Body of pancreas (tissue), 4 donors: ENCODE results near the gene ADAMTS1. TPM values are rescaled to one million over a fixed set of nuclear protein-coding genes. Genes with fewer than 3 reads are reported as not detected.

Experiments used
- ATAC-seq: fragments of 150-250 bp; one replicate; pipeline ENCODE4 v1.9.1; 2016
- DNase-seq, 4 donors: peaks; one replicate each; pipeline ENCODE4 v3.0.0-alpha.2; 2019
- H3K27ac ChIP-seq, 4 donors: fragments of 200-600 bp; sonication (generic); 1 replicate in 3 of 4; 2 replicates in 1 of 4; pipeline versions ENCODE4 v1.5.1 to v1.6.1; 2016 to 2019; ENCODE audit warnings: mild to moderate bottlenecking in 1 of 4, mixed read lengths in 1 of 4, moderate library complexity in 1 of 4
- H3K27me3 ChIP-seq, 2 donors: fragments of 200-600 bp; sonication (generic); one replicate each; pipeline ENCODE4 v1.6.0; 2016; ENCODE audit warnings: mild to moderate bottlenecking in 1 of 2
- H3K36me3 ChIP-seq, 2 donors: fragments of 200-600 bp; sonication (generic); replicated peaks in 1 of 2; 2 replicates each; pipeline ENCODE4 v1.5.1; 2016; ENCODE audit warnings: low read depth in 2 of 2; ENCODE audit not compliant: insufficient read depth in 1 of 2
- H3K4me1 ChIP-seq: fragments of 200-600 bp; sonication (generic); one replicate; pipeline ENCODE4 v1.6.0; 2016
- H3K4me3 ChIP-seq, 2 donors: fragments of 200-600 bp; sonication (generic); 1 replicate in 1 of 2; 2 replicates in 1 of 2; pipeline ENCODE4 v1.5.1; 2016 to 2019
- H3K9me3 ChIP-seq, 3 donors: fragments of 200-600 bp; sonication (generic); 1 replicate in 2 of 3; 2 replicates in 1 of 3; pipeline ENCODE4 v1.5.1; 2016
- POLR2A ChIP-seq, 3 donors: fragments of 450-650 bp; IDR thresholded peaks; one replicate each; pipeline ENCODE4 v1.6.1; 2016; ENCODE audit warnings: antibody characterized with exemption in 3 of 3, mild to moderate bottlenecking in 2 of 3
- WGBS, 2 donors: methylation state at CpG; one replicate each; pipeline ENCODE4 v1.1.5; 2017; 5-methylcytosine and 5-hydroxymethylcytosine counted together
- intact Hi-C: fragments of 100-400 bp; cut with DNase I; formaldehyde crosslinking; loops from one replicate; pipeline ENCODE4 v1.15.1; 2023
- total RNA-seq, 2 donors: library from RNA; depleted of rRNA; stranded (reverse); fragments of >200 nt; gene quantifications; one replicate each; pipeline ENCODE4 v1.1.0, GENCODE V29; 2016
- TF ChIP-seq, protein P1 (sequence below), 7 experiments: fragments of 450-650 bp in 4 of 7; fragments of 200-600 bp in 3 of 7; sonication (generic) in 3 of 7; IDR thresholded peaks; one replicate each; pipeline ENCODE4 v1.5.1; 2016 to 2019; ENCODE audit warnings: antibody characterized with exemption in 7 of 7

Gene ADAMTS1
- total RNA-seq, 2 donors from 2014 or later, result 47.0 to 104 TPM

DNA sequence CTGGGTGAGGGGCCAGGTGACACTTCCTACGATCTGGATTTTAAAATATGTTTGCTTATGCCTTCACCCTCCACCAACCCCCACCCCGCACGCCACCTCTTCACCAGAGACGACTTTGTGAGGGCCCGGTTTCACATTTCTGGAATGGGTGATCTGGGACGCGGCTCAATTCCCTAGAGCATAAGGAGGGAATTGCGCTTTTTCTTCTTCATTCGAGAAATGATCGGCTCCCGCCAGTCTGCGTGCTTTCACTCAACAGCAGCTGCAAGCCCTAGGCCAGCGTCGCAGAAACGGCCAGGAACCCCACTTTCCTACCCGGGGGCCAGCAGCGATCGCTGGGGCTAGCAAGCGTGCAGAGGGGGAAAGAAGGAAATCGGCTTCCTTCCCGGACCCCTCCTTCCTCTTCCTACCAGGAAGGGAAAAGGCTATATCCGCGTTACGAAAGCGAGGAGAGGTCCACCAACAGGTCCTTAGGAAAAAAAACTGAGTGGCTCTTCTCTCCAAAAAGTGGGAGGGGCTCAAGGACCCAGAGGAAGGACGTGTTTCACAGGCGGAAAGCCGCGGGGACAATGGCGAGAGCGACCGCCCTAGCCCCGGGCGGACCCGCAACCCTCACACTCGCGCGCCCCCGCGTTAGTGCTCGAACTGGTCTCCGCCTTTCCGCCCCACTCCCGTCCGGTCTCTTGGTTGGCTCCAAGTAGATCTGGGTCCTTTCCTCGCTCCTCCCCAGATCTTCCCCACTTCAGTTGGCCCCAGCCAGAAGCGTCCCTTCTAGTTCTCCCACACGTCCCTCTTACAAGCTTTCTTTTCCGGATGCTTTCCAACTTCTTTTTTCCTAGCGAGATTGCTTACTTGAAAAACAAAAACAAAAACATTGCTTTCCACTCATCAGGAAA, 1.1 kb upstream of the ADAMTS1 start:
- DNase-seq (peak; percentile 61 to 78 (median 66)), ATAC-seq (peak; percentile 17)
- TF ChIP-seq, protein P1, sequence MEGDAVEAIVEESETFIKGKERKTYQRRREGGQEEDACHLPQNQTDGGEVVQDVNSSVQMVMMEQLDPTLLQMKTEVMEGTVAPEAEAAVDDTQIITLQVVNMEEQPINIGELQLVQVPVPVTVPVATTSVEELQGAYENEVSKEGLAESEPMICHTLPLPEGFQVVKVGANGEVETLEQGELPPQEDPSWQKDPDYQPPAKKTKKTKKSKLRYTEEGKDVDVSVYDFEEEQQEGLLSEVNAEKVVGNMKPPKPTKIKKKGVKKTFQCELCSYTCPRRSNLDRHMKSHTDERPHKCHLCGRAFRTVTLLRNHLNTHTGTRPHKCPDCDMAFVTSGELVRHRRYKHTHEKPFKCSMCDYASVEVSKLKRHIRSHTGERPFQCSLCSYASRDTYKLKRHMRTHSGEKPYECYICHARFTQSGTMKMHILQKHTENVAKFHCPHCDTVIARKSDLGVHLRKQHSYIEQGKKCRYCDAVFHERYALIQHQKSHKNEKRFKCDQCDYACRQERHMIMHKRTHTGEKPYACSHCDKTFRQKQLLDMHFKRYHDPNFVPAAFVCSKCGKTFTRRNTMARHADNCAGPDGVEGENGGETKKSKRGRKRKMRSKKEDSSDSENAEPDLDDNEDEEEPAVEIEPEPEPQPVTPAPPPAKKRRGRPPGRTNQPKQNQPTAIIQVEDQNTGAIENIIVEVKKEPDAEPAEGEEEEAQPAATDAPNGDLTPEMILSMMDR (IDR thresholded peaks at IDR 0.05), result peak in 5 of 7 experiments; percentile 12 to 43 (median 38)
- TF ChIP-seq POLR2A (IDR thresholded peaks at IDR 0.05), result peak in 2 of 3 donors; percentile 69 to 73
- Histone ChIP-seq H3K27me3 (no peaks in the 10 kb centered on the region), H3K27ac (peak overlapping the region; percentile 61 to 94 (median 90)), H3K36me3 (no peaks in the 10 kb centered on the region), H3K9me3 (no peaks in the 10 kb centered on the region), H3K4me3 (peak overlapping the region; percentile 44 to 75), H3K4me1 (peaks cover 42% of the 10 kb centered on the region)
- WGBS, 2 donors, result 0 to 1% methylated on average over 50 of the region's 50 CpGs
- intact Hi-C loops, result no loop called here

DNA sequence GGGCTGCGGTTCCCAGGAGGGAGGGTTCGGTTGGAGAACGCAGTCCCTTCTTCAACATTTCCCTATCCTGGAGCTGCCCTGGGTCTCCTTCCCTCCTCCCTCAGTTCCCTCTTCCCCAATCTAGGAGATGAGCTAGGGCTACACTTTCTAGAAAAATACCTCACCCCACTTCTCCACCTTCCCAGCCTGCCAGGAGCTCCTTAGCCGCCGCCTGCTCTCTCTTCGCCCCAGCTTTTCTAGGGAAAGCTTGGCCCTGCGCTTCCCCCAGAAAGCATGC, 488 bp upstream of the ADAMTS1 start:
- Histone ChIP-seq H3K9me3 (no peaks in the 10 kb centered on the region), H3K4me3 (peak overlapping the region; percentile 44 to 75), H3K27me3 (no peaks in the 10 kb centered on the region), H3K36me3 (no peaks in the 10 kb centered on the region), H3K27ac (peak overlapping the region; percentile 61 to 94 (median 90)), H3K4me1 (peaks cover 42% of the 10 kb centered on the region)
- DNase-seq, result no peak
- no peak for ATAC-seq
- intact Hi-C loops, result no loop called here
- 1 to 2% methylated on average over 7 of the region's 7 CpGs for WGBS, 2 donors
- TF ChIP-seq POLR2A (IDR thresholded peaks at IDR 0.05), result no peak
- TF ChIP-seq, protein P1 (IDR thresholded peaks at IDR 0.05), result no peak

DNA sequence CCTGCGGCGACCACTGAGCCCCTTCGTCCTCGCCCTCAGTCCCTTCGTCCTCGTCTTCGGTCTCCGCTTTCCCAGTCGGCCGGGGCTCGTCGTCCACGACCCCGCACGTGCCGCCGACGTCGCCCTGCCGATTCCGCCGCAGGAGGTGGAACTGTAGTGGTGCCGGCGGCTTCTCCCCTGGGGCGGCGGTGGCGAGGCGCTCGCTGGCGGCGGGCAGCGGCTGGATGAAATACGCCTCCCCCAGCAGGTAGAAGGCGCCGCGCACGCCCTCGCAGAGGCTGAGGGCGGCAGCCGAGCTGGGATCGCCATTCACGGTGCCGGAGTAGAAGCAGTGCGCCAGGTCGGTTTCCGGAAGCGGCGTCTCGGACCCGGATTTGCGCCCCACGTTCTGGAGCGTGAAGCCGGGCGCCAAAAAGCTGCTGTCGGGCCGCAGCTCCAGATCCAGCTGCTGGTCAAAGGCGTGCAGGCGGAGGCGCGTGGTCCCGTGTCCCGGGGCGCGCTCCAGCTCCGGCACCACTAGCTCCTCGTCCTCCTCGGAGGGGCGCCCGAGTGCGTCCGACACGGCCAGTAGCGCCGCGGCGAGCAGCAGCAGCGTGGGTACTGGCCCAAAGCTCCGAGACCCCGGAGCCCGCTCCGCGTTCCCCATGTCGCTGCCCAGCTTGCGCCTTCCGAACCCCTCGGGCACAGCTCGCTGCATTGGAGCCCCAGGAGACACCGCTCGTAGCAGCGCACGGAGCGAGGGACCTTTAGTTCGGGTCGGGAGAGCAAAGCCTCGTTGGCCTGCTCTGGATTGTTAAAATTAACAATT, 747 bp downstream of the ADAMTS1 start:
- Histone ChIP-seq H3K4me3 (peak overlapping the region; percentile 53 to 75), H3K4me1 (peaks cover 42% of the 10 kb centered on the region), H3K36me3 (peaks cover 0 to 3% of the 10 kb centered on the region in 2 donors), H3K9me3 (no peaks in the 10 kb centered on the region), H3K27me3 (no peaks in the 10 kb centered on the region), H3K27ac (peak overlapping the region; percentile 33 to 94 (median 90))
- intact Hi-C loops, result no loop called here
- no peak for TF ChIP-seq POLR2A (IDR thresholded peaks at IDR 0.05)
- TF ChIP-seq, protein P1 (IDR thresholded peaks at IDR 0.05), result peak in 2 of 7 experiments; percentile 4 to 8
- peak; percentile 22 for ATAC-seq
- 0% methylated on average over 16 to 68 of the region's 96 CpGs for WGBS, 2 donors
- peak; percentile 45 to 71 (median 52) for DNase-seq

DNA sequence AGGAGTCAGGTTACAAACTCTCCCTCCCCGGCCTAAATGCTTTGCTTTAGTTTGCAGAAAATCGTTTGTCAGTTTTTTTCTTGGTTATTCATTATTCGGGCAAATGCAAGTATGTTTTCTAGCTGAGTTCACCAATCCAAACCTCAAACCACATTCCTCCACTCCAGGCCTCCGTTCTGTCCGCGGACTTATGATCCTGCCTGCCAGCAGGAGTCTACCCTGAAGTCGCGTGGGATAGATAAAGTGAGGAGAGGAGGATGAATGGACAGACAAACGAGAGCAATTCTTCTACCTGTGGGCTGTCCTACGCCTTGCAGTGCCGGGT, 1.3 kb downstream of the ADAMTS1 start:
- ATAC-seq (no peak), DNase-seq (no peak)
- Histone ChIP-seq H3K4me3 (peak overlapping the region; percentile 53 to 75), H3K9me3 (no peaks in the 10 kb centered on the region), H3K27ac (peak overlapping the region; percentile 41 to 94 (median 90)), H3K36me3 (peaks cover 0 to 5% of the 10 kb centered on the region in 2 donors), H3K4me1 (peaks cover 42% of the 10 kb centered on the region), H3K27me3 (no peaks in the 10 kb centered on the region)
- no peak for TF ChIP-seq POLR2A (IDR thresholded peaks at IDR 0.05)
- TF ChIP-seq, protein P1 (IDR thresholded peaks at IDR 0.05), result no peak
- intact Hi-C loops, result no loop called here
- 0% methylated on average over 11 of the region's 11 CpGs for WGBS, 2 donors
